ENCODE data around the gene ANGPTL8.

Gene ANGPTL8

DNA sequence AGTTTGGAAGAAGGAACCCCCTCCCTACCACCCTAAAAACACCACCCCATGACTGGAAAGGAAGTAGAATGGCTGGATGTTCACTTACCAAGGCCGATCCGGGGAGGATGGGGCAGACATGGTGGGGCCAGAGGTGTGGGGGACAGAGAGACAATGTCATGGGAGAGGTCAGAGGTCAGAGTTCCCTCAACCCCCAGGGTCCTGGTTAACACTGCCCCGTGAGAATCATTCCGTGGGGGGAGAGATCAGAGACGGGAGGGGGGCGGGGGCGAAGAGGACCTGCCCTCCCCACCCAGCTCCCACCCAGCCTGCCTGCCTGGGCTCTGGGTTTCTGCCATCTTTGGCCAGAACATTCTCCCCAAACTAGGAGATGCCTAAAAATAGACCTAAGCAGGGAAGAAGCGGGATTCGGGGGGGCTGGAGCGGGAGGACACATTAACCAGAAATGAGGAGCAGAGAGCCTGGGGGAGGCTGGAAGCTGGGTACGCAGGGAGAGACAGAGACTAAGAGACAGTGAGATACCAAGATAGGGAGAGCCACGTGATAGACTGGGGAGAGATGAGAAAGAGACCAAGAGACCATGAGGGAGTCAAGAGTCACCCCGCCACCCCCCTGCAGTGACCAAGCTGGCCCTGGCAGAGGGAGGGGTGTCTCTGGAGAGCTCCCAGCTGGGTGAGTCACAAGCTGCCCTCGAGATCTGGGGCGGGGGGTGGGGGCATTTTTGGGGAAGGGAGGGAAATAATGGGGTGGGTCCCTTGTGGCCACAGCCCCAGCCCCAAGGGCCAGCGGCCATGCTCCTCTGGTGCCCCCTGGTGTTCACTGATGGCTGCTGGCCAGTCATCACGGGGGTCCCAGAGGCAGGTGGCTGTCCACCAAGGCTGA, 36.0 kb upstream of the ANGPTL8 start:
- no peaks in the 10 kb centered on the region for H3K9me3 ChIP-seq (ENCODE audit: severe bottlenecking)
- no peak overlapping the region for H3K27ac ChIP-seq (ENCODE audit: poor library complexity, severe bottlenecking)
- H3K36me3 ChIP-seq (ENCODE audit: low read depth) = no peaks in the 10 kb centered on the region; the same call in 1 of the 2 replicates
- DNase-seq (ENCODE audit: low spot score) = no peak
- H3K4me3 ChIP-seq (ENCODE audit: severe bottlenecking) = no peak overlapping the region
- TF ChIP-seq, protein P1, sequence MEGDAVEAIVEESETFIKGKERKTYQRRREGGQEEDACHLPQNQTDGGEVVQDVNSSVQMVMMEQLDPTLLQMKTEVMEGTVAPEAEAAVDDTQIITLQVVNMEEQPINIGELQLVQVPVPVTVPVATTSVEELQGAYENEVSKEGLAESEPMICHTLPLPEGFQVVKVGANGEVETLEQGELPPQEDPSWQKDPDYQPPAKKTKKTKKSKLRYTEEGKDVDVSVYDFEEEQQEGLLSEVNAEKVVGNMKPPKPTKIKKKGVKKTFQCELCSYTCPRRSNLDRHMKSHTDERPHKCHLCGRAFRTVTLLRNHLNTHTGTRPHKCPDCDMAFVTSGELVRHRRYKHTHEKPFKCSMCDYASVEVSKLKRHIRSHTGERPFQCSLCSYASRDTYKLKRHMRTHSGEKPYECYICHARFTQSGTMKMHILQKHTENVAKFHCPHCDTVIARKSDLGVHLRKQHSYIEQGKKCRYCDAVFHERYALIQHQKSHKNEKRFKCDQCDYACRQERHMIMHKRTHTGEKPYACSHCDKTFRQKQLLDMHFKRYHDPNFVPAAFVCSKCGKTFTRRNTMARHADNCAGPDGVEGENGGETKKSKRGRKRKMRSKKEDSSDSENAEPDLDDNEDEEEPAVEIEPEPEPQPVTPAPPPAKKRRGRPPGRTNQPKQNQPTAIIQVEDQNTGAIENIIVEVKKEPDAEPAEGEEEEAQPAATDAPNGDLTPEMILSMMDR (IDR thresholded peaks at IDR 0.05; ENCODE audit: poor library complexity, severe bottlenecking) = peak; percentile 84
- no peaks in the 10 kb centered on the region for H3K27me3 ChIP-seq (ENCODE audit: insufficient read depth, poor library complexity, severe bottlenecking)
- peaks cover 5% of the 10 kb centered on the region for H3K4me1 ChIP-seq (ENCODE audit: insufficient read depth, poor library complexity, severe bottlenecking)
- peak; percentile 71 for ATAC-seq (ENCODE audit: low read depth)

DNA sequence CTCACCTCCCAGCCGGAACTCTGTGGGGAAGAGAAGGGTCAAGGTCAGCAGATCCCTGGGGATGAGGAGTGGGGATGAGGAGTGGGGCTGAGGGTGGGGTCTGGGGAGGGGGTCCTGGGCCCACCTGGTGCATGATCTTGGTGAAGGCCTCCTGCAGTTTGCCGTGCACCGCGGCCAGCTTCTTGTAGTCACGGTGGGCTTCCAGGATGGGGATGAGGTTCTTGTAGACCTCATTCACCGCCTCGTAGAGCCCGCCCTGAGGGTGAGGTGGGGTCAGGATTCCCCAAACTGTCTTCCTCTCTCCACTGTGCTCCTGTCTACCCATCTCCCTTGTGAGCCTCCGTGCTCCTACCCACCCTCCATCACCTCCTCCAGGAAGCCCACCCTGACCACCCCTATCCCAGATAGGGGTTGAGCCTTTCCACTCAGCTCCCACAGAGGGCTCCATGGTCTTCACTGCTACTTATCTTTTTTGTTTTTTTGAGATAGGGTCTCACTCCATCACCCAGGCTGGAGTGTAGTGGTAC, 35.3 kb upstream of the ANGPTL8 start:
- H3K9me3 ChIP-seq (ENCODE audit: severe bottlenecking) = no peaks in the 10 kb centered on the region
- TF ChIP-seq, protein P1 (IDR thresholded peaks at IDR 0.05; ENCODE audit: poor library complexity, severe bottlenecking) = peak; percentile 57
- no peak overlapping the region for H3K4me3 ChIP-seq (ENCODE audit: severe bottlenecking)
- H3K27me3 ChIP-seq (ENCODE audit: insufficient read depth, poor library complexity, severe bottlenecking) = no peaks in the 10 kb centered on the region
- H3K4me1 ChIP-seq (ENCODE audit: insufficient read depth, poor library complexity, severe bottlenecking) = peaks cover 5% of the 10 kb centered on the region
- DNase-seq (ENCODE audit: low spot score) (no peak), ATAC-seq (ENCODE audit: low read depth) (no peak)
- no peaks in the 10 kb centered on the region; the same call in 1 of the 2 replicates for H3K36me3 ChIP-seq (ENCODE audit: low read depth)
- H3K27ac ChIP-seq (ENCODE audit: poor library complexity, severe bottlenecking) = no peak overlapping the region

DNA sequence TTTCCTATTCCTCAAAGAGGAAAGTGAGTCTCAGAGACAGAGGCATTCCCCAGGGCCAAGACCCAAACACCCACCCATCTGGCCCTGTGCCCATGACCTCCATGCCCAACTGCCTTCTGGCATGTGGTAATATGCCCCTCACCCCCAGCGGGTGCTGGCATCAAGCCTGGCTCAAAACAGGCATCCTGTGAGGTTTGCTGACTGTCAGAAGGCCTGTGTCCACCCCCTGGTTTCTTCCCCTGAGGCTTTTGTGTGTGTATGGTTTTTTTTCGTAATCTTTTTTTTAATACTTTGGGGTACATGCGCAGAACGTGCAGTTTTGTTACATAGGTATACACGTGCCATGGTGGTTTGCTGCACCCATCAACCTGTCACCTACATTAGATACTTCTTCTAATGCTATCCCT, 34.5 kb upstream of the ANGPTL8 start:
- DNase-seq (ENCODE audit: low spot score) = no peak
- Histone ChIP-seq H3K27me3 (ENCODE audit: insufficient read depth, poor library complexity, severe bottlenecking) (no peaks in the 10 kb centered on the region), H3K4me1 (ENCODE audit: insufficient read depth, poor library complexity, severe bottlenecking) (peaks cover 5% of the 10 kb centered on the region), H3K36me3 (ENCODE audit: low read depth) (no peaks in the 10 kb centered on the region; the same call in 1 of the 2 replicates), H3K9me3 (ENCODE audit: severe bottlenecking) (no peaks in the 10 kb centered on the region), H3K27ac (ENCODE audit: poor library complexity, severe bottlenecking) (no peak overlapping the region), H3K4me3 (ENCODE audit: severe bottlenecking) (no peak overlapping the region)
- TF ChIP-seq, protein P1 (IDR thresholded peaks at IDR 0.05; ENCODE audit: poor library complexity, severe bottlenecking) = no peak
- no peak for ATAC-seq (ENCODE audit: low read depth)

DNA sequence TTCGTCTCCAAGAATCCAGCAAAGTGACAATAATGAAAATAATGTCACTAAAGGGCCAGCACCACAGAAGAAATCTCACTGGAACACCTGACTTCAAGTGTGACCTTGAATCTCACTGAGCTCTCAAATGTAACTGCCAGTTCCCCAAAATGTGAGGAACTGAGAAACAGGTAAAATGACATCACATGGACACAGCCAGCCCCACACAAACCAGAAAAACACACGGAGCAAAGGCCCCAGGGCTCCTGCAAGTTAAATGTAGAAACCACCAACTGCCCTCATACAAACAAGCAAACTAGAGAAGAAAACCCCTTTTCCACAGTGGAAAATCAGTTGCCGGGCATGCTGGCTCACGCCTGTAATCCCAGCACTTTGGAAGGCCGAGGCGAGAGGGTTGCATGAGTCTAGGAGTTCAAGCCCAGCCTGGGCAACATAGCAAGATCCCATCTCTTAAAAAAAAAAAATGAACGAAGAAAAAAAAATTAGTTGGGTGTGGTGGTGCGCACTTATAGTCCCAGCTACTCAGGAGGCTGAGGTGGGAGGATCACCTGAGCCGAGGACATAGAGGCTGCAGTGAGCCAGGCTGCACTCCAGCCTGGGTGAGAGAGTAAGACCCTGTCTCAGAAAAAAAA, 33.4 kb upstream of the ANGPTL8 start:
- ATAC-seq (ENCODE audit: low read depth) (no peak), DNase-seq (ENCODE audit: low spot score) (no peak)
- Histone ChIP-seq H3K4me3 (ENCODE audit: severe bottlenecking) (no peak overlapping the region), H3K36me3 (ENCODE audit: low read depth) (no peaks in the 10 kb centered on the region; the same call in 1 of the 2 replicates), H3K4me1 (ENCODE audit: insufficient read depth, poor library complexity, severe bottlenecking) (peaks cover 5% of the 10 kb centered on the region), H3K27ac (ENCODE audit: poor library complexity, severe bottlenecking) (no peak overlapping the region), H3K9me3 (ENCODE audit: severe bottlenecking) (no peaks in the 10 kb centered on the region), H3K27me3 (ENCODE audit: insufficient read depth, poor library complexity, severe bottlenecking) (no peaks in the 10 kb centered on the region)
- TF ChIP-seq, protein P1 (IDR thresholded peaks at IDR 0.05; ENCODE audit: poor library complexity, severe bottlenecking) = no peak
